NCI-H510A treated with DMSO at 0.1 percent for 48 hours (cell line): ENCODE measurements around the gene LRRTM4.
A peak's percentile ranks its signal among the peaks of the same experiment; 100 is the strongest.
"Not testable (repeated sequence)": the region's sequence is repeated elsewhere in the genome, so short reads cannot be mapped to it uniquely, and the experiment has no call there.

Experiments
- DNase-seq: peaks from one replicate; lab custom pipeline; 2025; lab: John Stamatoyannopoulos, UW

LRRTM4 gene

GRCh38 chr2:77314721-77315120, 207.5 kb downstream of the LRRTM4 start:
- peak; percentile 80 for DNase-seq

- DNase-seq: peak; percentile 37
Observed at GRCh38 chr2:77310416-77310815, 211.8 kb downstream of the LRRTM4 start.

GRCh38 chr2:77309725-77310124, 212.5 kb downstream of the LRRTM4 start:
- DNase-seq: no peak

- DNase-seq: no peak
Observed at GRCh38 chr2:77301441-77301840, 220.7 kb downstream of the LRRTM4 start.

- DNase-seq: no peak
Observed at GRCh38 chr2:77296791-77297190, 225.4 kb downstream of the LRRTM4 start.

GRCh38 chr2:77294474-77294873, 227.7 kb downstream of the LRRTM4 start:
- DNase-seq: no peak

GRCh38 chr2:77284353-77284752, 237.8 kb downstream of the LRRTM4 start:
- DNase-seq: no peak

GRCh38 chr2:77271262-77271661, 250.9 kb downstream of the LRRTM4 start:
- DNase-seq: no peak

- DNase-seq: no peak
Observed at GRCh38 chr2:77270433-77270832, 251.7 kb downstream of the LRRTM4 start.

- DNase-seq: no peak
Observed at GRCh38 chr2:77268626-77269025, 253.6 kb downstream of the LRRTM4 start.

- DNase-seq: no peak
Observed at GRCh38 chr2:77232909-77233425, 289.2 kb downstream of the LRRTM4 start.

GRCh38 chr2:77228391-77228790, 293.8 kb downstream of the LRRTM4 start:
- no peak for DNase-seq

GRCh38 chr2:77210725-77211124, 311.5 kb downstream of the LRRTM4 start:
- DNase-seq: no peak

- DNase-seq: no peak
Observed at GRCh38 chr2:77207331-77207730, 314.8 kb downstream of the LRRTM4 start.

- DNase-seq: no peak
Observed at GRCh38 chr2:77201755-77202154, 320.4 kb downstream of the LRRTM4 start.

- DNase-seq: no peak
Observed at GRCh38 chr2:77199411-77199810, 322.8 kb downstream of the LRRTM4 start.

GRCh38 chr2:77193858-77194448, 328.2 kb downstream of the LRRTM4 start:
- DNase-seq: no peak

- no peak for DNase-seq
Observed at GRCh38 chr2:77192811-77193289, 329.3 kb downstream of the LRRTM4 start.

- no peak for DNase-seq
Observed at GRCh38 chr2:77191665-77192064, 330.5 kb downstream of the LRRTM4 start.

GRCh38 chr2:77190721-77191346, 331.3 kb downstream of the LRRTM4 start:
- no peak for DNase-seq

- DNase-seq: no peak
Observed at GRCh38 chr2:77185052-77185451, 337.1 kb downstream of the LRRTM4 start.

- DNase-seq: no peak
Observed at GRCh38 chr2:77179297-77179696, 342.9 kb downstream of the LRRTM4 start.

- DNase-seq: not testable (repeated sequence)
Observed at GRCh38 chr2:77175266-77175780, 346.9 kb downstream of the LRRTM4 start.
